Amygdala (tissue), 56 donors: ENCODE measurements around the gene UGT1A4.
"Not testable (repeated sequence)": the region's sequence is repeated elsewhere in the genome, so short reads cannot be mapped to it uniquely, and the experiment has no call there.

Experiments used
- DNase-seq, 56 donors: peaks; one replicate each; lab custom pipeline; 2025; lab: John Stamatoyannopoulos, UW

The UGT1A4 gene

DNA sequence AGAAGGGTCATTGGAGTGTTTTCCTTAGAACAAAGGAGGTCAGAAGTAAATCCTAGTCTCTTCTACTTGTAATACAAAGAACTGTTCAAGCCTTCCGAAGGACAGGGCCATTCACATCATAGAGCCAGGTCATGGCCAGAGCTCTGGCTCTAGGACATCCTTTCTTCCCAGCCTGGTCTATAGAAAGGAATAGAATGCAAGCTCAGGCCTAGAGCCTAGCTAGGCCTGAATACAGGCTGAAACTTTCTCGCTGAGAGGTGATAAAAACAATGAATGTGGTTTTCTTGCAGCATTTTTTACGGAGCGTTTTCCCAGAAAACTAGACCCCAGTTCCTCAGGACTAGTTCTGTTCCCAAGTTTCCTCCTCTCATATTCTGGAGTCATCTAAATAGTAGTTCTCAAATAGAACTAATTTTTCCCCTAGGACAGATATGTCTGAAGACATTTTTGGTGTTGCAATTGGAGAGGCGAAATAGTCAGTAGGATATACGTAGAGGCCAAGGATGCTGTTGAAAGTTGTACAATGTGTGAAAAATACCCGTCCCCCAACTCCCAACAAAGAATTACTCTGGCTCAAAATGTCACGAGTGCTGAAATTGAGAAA, 19.0 kb upstream of the UGT1A4 start:
- DNase-seq: no peak

DNA sequence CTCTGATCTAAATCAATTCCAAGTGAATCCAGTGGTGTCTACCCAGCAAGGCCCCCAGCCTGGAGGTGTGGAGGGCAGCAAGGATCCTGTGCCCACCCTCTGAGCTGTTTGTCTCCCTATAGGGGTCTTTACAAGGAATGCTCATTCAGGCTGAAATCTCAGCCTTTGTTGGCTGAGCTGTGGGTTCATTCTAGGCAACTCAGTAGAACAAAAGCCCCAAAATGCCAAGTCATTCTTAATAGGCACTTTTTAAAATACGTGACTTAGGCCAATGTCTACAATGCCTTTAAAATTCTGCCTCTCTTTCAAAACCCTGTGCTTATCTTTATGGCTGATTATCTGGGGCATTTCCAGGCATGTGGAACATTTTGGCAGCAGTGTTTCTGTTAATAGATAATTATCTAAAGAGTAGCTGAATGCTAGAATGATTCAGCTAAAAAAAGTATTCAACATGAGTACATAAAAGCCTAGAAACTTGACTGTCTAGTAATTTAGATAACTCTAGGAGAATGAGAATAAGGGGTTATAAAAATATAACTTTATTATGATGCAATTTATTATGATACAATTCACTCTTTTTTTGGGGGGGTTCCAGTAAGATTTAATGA, 18.4 kb upstream of the UGT1A4 start:
- DNase-seq: peak in 2 of 56 donors; percentile 3 to 23

DNA sequence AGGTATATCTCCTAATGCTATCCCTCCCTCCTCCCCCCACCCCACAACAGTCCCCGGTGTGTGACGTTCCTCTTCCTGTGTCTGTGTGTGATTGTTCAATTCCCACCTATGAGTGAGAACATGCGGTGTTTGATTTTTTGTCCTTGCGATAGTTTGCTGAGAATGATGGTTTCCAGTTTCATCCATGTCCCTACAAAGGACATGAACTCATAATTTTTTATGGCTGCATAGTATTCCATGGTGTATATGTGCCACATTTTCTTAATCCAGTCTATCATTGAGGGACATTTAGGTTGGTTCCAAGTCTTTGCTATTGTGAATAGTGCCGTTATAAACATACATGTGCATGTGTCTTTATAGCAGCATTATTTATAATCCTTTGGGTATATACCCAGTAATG, 17.7 kb upstream of the UGT1A4 start:
- DNase-seq: not testable (repeated sequence)

DNA sequence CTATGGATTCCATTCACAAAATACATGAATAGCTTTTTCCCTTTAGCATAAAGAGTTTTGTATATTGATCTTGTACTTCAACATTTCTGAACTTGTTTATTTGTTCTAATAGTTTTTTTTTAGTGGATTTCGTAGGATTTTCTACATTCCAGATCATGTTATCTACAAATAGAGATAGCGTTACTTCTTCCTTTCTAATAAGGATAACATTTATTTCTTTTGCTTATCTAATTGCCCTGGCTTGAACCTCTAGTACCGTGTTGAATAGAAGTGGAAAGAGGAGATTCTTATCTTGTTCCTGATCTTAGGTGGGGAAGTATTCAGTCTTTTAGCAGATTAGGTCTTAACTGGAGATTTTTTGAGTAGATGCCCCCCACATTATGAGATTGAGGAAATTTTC, 16.3 kb upstream of the UGT1A4 start:
- DNase-seq: no peak

DNA sequence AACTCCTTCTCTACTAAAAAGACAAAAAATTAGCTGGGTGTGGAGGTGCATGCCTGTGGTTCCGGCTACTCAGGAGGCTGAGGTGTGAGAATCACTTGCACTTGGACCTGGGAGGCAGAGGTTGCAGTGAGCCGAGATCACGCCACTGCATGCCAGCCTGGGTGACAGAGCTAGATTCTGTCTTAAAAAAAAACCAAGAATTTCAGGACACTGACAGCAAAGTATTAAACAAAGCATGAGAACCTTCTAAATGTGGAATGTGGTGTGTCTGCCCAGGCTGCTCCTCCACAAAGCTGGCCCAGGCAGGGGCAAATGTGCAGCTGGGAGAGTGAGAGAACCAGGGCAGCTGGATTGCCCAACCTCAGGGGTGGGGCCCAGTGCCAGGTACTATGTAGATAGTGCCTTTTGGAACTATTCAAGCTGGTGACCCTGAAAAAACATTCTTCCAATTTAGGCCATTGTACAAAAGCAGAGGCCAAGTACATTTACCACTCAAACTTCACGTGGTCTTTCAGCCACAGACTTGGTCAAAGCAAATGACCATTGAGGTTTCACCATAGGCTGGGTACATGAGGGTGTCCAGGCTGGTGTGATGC, 12.5 kb upstream of the UGT1A4 start:
- DNase-seq: no peak

DNA sequence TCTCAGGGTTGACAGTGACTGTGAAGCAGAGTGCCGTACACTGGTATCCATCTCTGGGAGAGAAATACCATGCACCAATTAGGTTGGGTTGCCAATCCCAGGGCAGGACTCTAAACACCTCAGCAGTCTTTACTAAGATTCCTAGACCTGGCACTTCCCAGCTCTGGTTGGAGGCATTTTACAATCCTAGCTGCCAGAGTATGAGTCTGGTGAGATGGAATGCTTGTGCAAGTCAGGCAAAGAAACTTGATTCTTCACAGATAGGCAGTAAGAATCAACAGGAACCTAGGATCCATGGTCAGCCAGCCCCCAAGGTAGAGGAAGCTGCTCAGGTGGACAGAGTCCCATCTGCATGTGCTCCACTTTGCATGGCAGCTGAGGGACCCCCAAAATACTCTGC, 11.8 kb upstream of the UGT1A4 start:
- no peak for DNase-seq

DNA sequence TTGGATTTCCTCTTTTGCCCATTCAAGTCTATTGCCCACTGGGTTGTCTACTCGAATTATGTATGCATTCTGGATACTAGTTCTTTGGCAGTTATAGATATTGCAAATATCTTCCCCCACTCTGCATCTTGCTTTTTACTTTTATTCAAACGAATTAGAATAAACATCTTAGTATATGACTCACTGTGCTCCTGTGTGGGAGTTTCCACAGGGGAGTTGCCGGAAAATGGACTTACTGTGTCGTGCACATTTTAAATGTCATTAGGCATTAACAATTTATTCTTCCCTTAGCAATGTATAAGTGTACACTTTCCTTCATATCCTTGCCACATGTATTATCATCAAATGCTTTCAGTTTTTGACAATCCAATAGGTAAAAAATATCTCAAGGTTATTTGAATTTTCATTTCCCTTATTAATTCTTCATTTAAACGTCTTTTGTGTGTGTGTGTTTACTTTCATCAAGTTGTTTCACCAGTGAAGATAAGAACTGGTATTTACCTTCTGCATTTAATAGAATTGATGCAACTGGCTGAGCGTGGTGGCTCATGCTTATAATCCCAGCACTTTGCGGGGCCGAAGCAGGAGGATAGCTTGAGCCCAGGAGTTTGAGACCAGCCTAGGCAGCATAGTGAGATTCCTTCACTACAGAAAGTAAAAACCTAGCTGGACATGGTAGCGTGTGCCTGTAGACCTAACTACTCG, 10.4 kb upstream of the UGT1A4 start:
- DNase-seq: peak in 2 of 56 donors; percentile 1 to 3

DNA sequence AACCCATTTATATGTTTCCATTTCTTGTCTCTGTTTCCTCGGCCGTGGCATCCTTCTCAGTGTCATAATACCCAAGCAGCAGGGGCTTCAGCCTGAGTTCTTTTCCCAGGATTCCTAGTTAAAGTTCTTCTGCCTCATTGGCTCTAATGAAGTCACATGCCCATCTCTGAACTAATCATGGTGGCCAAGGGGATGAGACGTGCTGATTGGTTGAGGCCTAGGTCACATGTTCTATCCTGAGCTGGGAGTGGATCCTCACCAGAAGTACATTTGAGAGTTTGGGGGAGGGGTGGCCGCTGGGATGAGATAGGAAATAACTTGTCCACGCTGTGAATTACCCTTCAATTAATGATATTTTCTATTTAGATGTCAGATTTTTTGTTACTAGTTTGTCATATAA, 9.6 kb upstream of the UGT1A4 start:
- DNase-seq: no peak

DNA sequence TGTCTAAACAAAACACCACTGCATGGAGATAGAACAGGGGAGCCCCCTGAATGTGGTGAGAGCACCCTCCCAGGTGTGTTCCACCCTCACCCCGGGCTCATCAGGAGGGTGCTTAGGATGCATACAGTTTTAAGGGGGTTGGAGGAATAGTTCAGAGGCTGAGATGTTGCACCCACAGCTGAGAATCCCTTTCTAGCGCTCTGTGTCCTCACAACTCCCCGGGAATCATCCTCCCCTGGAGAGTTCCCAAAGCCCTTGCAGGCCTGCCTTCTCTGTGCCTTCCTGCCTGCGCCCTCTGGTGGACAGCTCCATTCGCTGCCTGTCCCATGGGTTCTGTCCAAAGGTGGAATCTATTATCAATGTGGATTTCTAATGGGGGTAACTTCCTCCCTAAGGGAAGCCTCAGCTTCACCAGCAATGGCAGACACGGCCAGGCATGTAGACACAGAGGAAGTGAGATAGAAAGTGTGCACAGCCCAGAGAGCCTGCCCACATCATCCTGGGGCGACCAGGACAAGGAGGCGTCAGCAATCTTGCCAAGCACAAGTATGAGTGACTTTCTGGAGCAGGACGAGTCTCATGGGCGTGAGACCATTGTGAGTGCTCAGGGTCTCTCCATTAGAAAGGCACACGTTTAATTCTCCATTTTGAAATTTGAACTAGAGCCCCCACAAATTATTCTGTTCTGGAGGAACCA, 7.1 kb upstream of the UGT1A4 start:
- DNase-seq: peak in 46 of 56 donors; percentile 2 to 76 (median 31)

DNA sequence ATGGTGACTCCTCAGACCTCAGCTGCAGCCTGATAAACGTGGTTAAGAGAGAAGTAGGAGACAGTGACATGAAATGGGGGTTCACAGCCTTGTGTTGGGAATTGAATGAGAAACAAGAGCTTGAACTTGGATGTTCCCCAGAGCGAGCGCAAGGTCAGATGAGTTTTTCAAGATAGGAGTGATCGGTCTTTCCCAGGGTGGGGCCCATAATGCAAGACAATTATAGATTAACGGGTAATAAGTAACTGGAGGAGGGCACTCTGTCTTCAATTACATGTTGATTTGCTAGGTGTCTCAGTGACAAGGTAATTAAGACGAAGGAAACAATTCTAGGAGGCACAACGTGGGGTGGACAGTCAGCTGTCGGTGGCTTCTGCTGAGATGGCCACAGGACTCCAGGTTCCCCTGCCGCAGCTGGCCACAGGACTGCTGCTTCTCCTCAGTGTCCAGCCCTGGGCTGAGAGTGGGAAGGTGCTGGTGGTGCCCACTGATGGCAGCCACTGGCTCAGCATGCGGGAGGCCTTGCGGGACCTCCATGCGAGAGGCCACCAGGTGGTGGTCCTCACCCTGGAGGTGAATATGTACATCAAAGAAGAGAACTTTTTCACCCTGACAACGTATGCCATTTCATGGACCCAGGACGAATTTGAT, 5.8 kb upstream of the UGT1A4 start, which contains the start of gene UGT1A5:
UGT1A5 (plus strand) TSS at position 297 of the 651 bp plus-strand sequence; CDS start at position 382, 85 bp downstream.
- DNase-seq: no peak

DNA sequence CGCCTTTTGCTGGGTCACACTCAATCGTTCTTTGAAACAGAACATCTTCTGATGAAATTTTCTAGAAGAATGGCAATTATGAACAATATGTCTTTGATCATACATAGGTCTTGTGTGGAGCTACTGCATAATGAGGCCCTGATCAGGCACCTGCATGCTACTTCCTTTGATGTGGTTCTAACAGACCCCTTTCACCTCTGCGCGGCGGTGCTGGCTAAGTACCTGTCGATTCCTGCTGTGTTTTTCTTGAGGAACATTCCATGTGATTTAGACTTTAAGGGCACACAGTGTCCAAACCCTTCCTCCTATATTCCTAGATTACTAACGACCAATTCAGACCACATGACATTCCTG, 5.3 kb upstream of the UGT1A4 start:
- no peak for DNase-seq

DNA sequence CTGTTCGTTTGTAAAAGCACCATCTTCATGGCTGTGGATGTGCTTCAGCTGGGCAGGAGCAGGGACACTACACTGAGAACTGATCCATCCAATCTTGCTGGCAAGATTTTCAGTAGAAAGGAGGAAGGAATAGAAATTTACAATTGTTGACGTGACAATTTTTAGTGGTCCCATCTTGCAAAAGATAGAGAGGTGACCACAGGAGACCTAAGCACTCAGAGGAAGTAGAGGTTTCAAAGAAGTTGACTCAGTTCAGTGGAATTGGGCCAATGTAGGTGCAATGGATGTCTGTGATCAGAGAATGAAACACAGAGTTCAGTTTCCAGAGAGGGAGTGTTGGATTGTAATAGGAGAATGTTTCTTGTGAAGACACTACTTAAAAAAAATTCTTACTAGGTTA, 4.4 kb upstream of the UGT1A4 start:
- DNase-seq: no peak

DNA sequence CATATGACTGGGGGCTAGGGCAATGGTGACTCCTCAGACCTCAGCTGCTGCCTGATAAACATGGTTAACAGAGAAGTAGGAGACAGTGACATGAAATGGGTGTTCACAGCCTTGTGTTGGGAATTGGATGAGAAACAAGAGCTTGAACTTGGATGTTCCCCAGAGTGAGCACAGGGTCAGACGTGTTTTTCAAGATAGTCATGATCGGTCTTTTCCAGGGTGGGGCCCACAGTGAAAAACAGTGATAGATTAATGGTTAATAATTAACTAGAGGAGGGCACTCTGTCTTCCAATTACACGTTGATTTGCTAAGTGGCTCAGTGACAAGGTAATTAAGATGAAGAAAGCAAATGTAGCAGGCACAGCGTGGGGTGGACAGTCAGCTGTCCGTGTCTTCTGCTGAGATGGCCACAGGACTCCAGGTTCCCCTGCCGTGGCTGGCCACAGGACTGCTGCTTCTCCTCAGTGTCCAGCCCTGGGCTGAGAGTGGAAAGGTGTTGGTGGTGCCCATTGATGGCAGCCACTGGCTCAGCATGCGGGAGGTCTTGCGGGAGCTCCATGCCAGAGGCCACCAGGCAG, 10.3 kb downstream of the UGT1A4 start, which contains the start of gene UGT1A3:
UGT1A3 (plus strand) TSS at position 320 of the 579 bp plus-strand sequence; CDS start at position 405, 85 bp downstream.
- no peak for DNase-seq

DNA sequence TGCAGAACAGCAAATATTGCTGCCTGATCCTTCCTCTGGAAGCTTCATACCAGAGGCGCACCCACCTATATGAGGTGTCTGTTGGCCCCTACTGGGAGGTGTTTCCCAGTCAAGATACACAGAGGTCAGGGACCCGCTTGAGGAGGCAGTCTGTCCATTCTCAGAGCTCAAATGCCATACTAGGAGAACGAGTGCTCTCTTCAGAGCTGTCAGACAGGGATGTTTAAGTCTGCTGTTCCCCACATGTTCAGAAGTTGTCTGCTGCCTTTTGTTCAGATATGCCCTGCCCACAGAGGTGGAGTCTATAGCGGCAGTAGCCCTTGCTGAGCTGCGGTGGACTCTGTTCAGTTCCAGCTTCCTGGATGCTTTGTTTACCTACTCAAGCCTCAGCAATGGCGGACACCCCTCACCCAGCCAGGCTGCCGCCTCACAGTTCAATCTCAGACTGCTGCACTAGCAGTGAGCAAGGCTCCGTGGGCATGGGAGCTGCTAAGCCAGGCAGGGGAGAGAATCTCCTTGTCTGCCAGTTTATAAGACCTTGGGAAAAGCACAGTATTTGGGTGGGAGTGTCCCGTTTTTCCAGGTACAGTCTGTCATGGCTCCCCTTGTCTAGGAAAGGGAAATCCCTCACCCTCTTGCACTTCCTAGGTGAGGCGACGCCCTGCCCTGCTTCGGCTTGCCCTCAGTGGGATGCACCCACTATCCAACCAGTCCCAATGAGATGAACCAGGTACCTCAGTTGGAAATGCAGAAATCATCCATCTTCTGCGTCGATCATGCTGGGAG, 18.5 kb downstream of the UGT1A4 start:
- DNase-seq: not testable (repeated sequence)

DNA sequence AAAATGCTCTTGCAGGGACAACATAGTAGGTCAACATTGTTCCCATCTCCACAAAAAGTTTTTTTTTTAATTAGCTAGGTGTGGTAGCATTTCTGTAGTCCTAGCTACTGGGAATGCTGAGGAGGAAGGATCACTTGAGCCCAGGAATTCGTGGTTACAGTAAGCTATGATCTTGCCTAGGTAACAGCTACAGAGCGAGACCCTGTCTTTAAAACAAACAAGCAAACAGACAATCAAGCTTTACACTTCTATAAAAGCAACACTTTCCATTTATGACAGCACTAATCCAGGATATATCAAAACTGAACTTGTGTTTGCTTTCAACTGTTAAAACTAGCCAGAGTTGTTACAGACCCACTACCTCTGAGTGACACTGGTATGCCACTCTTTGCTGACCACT, 22.3 kb downstream of the UGT1A4 start:
- no peak for DNase-seq

DNA sequence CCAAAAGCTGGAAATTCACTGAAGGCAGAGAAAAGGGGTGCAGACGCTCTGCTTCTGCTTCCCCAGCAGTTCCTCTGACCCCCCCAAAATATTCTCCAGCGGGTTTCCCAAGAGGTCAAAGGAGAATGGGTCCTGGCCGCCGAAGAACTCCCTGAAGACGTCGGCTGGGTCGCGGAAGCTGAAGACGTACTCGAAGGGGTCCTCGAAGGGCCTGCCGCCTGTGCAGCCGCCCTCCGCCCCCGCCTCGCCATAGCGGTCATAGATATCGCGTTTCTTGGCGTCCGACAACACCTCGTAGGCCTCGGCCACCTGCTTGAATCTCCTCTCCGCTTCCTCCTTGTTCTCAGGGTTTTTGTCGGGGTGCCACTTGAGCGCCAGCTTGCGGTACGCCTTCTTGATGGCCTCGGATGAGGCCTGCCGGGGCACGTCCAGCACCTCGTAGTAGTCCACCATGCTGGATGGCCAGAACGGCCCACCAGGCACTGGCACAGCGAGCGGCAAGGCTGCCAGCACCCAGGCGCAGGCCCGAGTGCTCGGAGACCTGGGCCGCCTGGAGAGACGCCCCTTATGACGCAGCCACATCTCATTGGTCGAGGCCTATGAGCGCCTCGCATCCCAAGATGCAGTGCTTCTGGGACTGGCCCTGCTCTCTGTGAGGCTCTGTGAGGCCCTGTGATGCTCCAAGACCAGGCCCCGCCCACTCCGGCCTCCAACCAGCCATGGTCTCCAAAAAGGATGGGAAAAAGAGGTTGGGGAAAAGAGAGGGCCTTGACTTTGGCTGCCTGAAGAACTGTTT, 25.1 kb downstream of the UGT1A4 start:
- DNase-seq: no peak

DNA sequence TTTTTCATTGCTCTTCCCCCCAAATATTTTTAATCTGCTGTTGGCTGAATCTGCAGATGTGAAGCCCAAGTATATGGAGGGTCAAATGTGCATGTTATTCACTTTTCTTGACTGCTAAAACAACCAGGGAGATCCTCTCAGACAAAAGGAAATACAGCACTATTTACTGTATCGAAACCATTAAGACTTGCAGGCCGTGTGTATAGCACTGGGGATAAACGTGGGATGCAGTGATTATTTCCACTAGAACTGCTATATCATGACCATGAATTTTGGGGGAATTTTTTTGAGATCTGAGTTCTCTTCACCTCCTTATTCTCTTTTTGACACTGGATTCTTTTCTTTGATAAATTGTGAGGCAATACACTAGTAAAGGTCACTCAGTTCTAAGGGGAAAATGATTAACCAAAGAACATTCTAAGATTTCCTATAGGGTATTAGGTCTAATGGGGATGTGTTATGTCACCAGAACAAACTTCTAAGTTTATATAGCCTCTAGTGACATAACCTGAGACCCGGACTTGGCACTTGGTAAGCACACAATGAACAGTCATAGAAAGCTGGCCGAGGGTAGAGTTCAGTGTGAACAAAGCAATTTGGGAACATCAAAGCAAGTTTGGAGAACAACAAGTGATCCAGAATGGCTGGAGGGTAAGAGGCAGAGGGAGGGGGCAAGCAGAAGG, 26.7 kb downstream of the UGT1A4 start:
- no peak for DNase-seq

DNA sequence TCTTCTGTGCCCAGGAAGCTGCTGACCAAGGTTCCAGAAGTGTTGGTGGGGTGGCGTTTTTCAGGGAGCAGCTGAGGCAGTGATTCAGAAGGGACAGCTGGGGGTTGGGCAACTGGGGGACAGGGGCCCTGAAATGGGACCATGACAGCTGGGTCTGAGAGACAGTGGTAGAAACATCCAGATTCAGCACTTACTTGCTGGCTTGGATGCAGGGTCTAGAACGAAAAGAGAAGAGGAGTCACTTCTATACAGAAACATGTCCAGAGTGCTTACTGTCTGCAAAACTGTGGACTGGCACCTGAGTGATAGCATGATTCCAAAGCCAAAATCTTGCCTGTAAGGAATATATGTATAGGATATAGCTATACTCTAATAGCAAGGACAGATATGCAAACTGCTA, 27.3 kb downstream of the UGT1A4 start:
- DNase-seq: not testable (repeated sequence)
